HTERT RPE-1 (cell line): Measurements from ENCODE around the gene ERG.

Experiments used
- in situ Hi-C: fragments of 300-500 bp; cut with MboI; formaldehyde crosslinking; loops from 4 replicates; pipeline ENCODE4 v1.14.3; 2020; ENCODE audit warnings: low sequenced_read_pairs

The ERG gene

GRCh38 chr21:38498057-38498833, at the start of gene ERG:
TSS of gene ERG (minus strand) at chr21:38498477. CDS start at chr21:38498380, 97 bp downstream.
- in situ Hi-C loops: no loop called here

GRCh38 chr21:38544661-38545060, 46.4 kb upstream of the ERG start:
- in situ Hi-C loops: no loop called here

GRCh38 chr21:38542263-38542662, 44.0 kb upstream of the ERG start:
- in situ Hi-C loops: no loop called here

- in situ Hi-C loops: no loop called here
These were observed 40.1 kb upstream of the ERG start for GRCh38 chr21:38538353-38538752.

GRCh38 chr21:38534591-38534990, 36.3 kb upstream of the ERG start:
- in situ Hi-C loops: no loop called here

GRCh38 chr21:38533887-38534286, 35.6 kb upstream of the ERG start:
- in situ Hi-C loops: no loop called here

- in situ Hi-C loops: no loop called here
These were observed 33.3 kb upstream of the ERG start for GRCh38 chr21:38531591-38531990.

- in situ Hi-C loops: no loop called here
These were observed 32.8 kb upstream of the ERG start for GRCh38 chr21:38531039-38531541.

- in situ Hi-C loops: no loop called here
These were observed 29.5 kb upstream of the ERG start for GRCh38 chr21:38527737-38528136.

- in situ Hi-C loops: no loop called here
These were observed 27.2 kb upstream of the ERG start for GRCh38 chr21:38525454-38525853.

GRCh38 chr21:38524168-38525153, 26.2 kb upstream of the ERG start:
- in situ Hi-C loops: no loop called here

GRCh38 chr21:38520511-38520910, 22.2 kb upstream of the ERG start:
- in situ Hi-C loops: no loop called here

- in situ Hi-C loops: no loop called here
These were observed 13.5 kb upstream of the ERG start for GRCh38 chr21:38511662-38512243.

GRCh38 chr21:38511198-38511597, 12.9 kb upstream of the ERG start:
- in situ Hi-C loops: no loop called here

- in situ Hi-C loops: no loop called here
These were observed 9.2 kb upstream of the ERG start for GRCh38 chr21:38507374-38507942.

- in situ Hi-C loops: no loop called here
These were observed 8.5 kb upstream of the ERG start for GRCh38 chr21:38506661-38507281.

GRCh38 chr21:38505654-38506523, 7.6 kb upstream of the ERG start:
- in situ Hi-C loops: no loop called here

- in situ Hi-C loops: no loop called here
These were observed 5.8 kb upstream of the ERG start for GRCh38 chr21:38504066-38504465.

GRCh38 chr21:38503583-38503982, 5.3 kb upstream of the ERG start:
- in situ Hi-C loops: no loop called here
